Measurements from ENCODE around the gene METTL27. TPM values are rescaled to one million over a fixed set of nuclear protein-coding genes. Genes with fewer than 3 reads are reported as not detected.
"Not testable (repeated sequence)": the region's sequence is repeated elsewhere in the genome, so short reads cannot be mapped to it uniquely, and the experiment has no call there.

Gene METTL27
- total RNA-seq, 1 donor from 2014 or later = 1.9 TPM

- no peak for ATAC-seq
These were observed 25.2 kb downstream of the METTL27 start for GRCh38 chr7:73817121-73817520.

GRCh38 chr7:73815436-73815835 lies 26.9 kb downstream of the METTL27 start:
- ATAC-seq = no peak

GRCh38 chr7:73812996-73813395 lies 29.3 kb downstream of the METTL27 start:
- ATAC-seq = no peak

GRCh38 chr7:73811760-73812168 lies 30.6 kb downstream of the METTL27 start:
- peak; percentile 83 for ATAC-seq

- no peak for ATAC-seq
These were observed 31.3 kb downstream of the METTL27 start for GRCh38 chr7:73810998-73811360.

- peak; percentile 94 for ATAC-seq
These were observed 32.8 kb downstream of the METTL27 start for GRCh38 chr7:73809467-73809951.

- no peak for ATAC-seq
These were observed 39.9 kb downstream of the METTL27 start for GRCh38 chr7:73802459-73802858.

GRCh38 chr7:73801577-73801976 lies 40.7 kb downstream of the METTL27 start:
- no peak for ATAC-seq

- no peak for ATAC-seq
These were observed 42.8 kb downstream of the METTL27 start for GRCh38 chr7:73799282-73800141.

- not testable (repeated sequence) for ATAC-seq
These were observed 45.1 kb downstream of the METTL27 start for GRCh38 chr7:73797176-73797575.

GRCh38 chr7:73796656-73797055 lies 45.7 kb downstream of the METTL27 start:
- ATAC-seq = not testable (repeated sequence)

- not testable (repeated sequence) for ATAC-seq
These were observed 47.1 kb downstream of the METTL27 start for GRCh38 chr7:73795188-73795587.

GRCh38 chr7:73791170-73791690 lies 51.1 kb downstream of the METTL27 start:
- not testable (repeated sequence) for ATAC-seq

GRCh38 chr7:73789051-73789450 lies 53.3 kb downstream of the METTL27 start:
- ATAC-seq = no peak

GRCh38 chr7:73787786-73788048 lies 54.6 kb downstream of the METTL27 start:
- ATAC-seq = not testable (repeated sequence)

GRCh38 chr7:73786588-73786987 lies 55.7 kb downstream of the METTL27 start:
- ATAC-seq = no peak

Other genes with a start within 250 kb of the METTL27 start
- gene MLXIPL, start 218.0 kb downstream of the METTL27 start, total RNA-seq = 0.52 TPM
- 0.32 TPM for gene VPS37D, start 174.7 kb downstream of the METTL27 start, total RNA-seq
- gene DNAJC30, start 159.1 kb downstream of the METTL27 start, total RNA-seq = 7.3 TPM
- 39.2 TPM for gene BUD23, start 158.9 kb downstream of the METTL27 start, total RNA-seq
- gene STX1A, start 122.8 kb downstream of the METTL27 start, total RNA-seq = 1.2 TPM
- gene ABHD11, start 103.7 kb downstream of the METTL27 start, total RNA-seq = 11.7 TPM
- gene CLDN3, start 72.2 kb downstream of the METTL27 start, total RNA-seq = 0.64 TPM
- 149 TPM for gene CLDN4, start 11.5 kb downstream of the METTL27 start, total RNA-seq
- gene TMEM270, start 18.6 kb upstream of the METTL27 start, total RNA-seq = not detected
- 4.9 TPM for gene ELN, start 185.7 kb upstream of the METTL27 start, total RNA-seq
- 10.2 TPM for gene LIMK1, start 241.3 kb upstream of the METTL27 start, total RNA-seq

Measured in esophagus mucosa (tissue), 1 donor.